ENCODE results near the gene ARID5B.

ARID5B gene

GRCh38 chr10:62085404-62085803, 183.9 kb downstream of the ARID5B start:
- TF ChIP-seq ZNF324 (tag by site-specific recombination; IDR thresholded peaks at IDR 0.05): no peak
- TF ChIP-seq ZNF670 (tag by site-specific recombination; IDR thresholded peaks at IDR 0.05; ENCODE audit: low read depth): no peak
- no peak for TF ChIP-seq REPIN1 (tag by site-specific recombination; IDR thresholded peaks at IDR 0.05; ENCODE audit: low read depth)
- Histone ChIP-seq H3K4me1 (ENCODE audit: control insufficient read depth, insufficient read depth, low read length) (peaks cover 31% of the 10 kb centered on the region), H3K27ac (ENCODE audit: extremely low read depth, low read depth, low read length) (no peak overlapping the region), H3K9me3 (ENCODE audit: control insufficient read depth, insufficient read depth, low read depth, low read length) (no peaks in the 10 kb centered on the region), H3K4me3 (ENCODE audit: low read depth, low read length) (no peak overlapping the region), H3K36me3 (ENCODE audit: control insufficient read depth in 2 of 2, insufficient read depth in 1 of 2, low read length in 2 of 2) (peaks cover 0 to 31% of the 10 kb centered on the region in 2 experiments)
- POLR2A ChIA-PET: no interaction called here
- CTCF ChIA-PET: no interaction called here

GRCh38 chr10:62085821-62086220, 184.3 kb downstream of the ARID5B start:
- no peak overlapping the region for H3K27ac ChIP-seq (ENCODE audit: extremely low read depth, low read depth, low read length)
- TF ChIP-seq ZEB2 (tag by site-specific recombination; IDR thresholded peaks at IDR 0.05) (no peak), ZNF692 (tag by site-specific recombination; IDR thresholded peaks at IDR 0.05) (no peak), ZNF585B (tag by site-specific recombination; IDR thresholded peaks at IDR 0.05) (no peak), SCRT1 (tag by site-specific recombination; IDR thresholded peaks at IDR 0.05; ENCODE audit: borderline replicate concordance) (no peak), ZNF623 (tag by site-specific recombination; IDR thresholded peaks at IDR 0.05) (no peak), TSHZ1 (tag by site-specific recombination; IDR thresholded peaks at IDR 0.05; ENCODE audit: borderline replicate concordance) (no peak), BCL6B (tag by site-specific recombination; IDR thresholded peaks at IDR 0.05) (no peak), ZNF423 (tag by site-specific recombination; IDR thresholded peaks at IDR 0.05) (no peak)
- H3K4me1 ChIP-seq (ENCODE audit: control insufficient read depth, insufficient read depth, low read length): peaks cover 31% of the 10 kb centered on the region
- POLR2A ChIA-PET: no interaction called here
- no peak overlapping the region for H3K4me3 ChIP-seq (ENCODE audit: low read depth, low read length)
- CTCF ChIA-PET: no interaction called here
- H3K36me3 ChIP-seq (ENCODE audit: control insufficient read depth in 2 of 2, insufficient read depth in 1 of 2, low read length in 2 of 2): peaks cover 0 to 35% of the 10 kb centered on the region in 2 experiments
- H3K9me3 ChIP-seq (ENCODE audit: control insufficient read depth, insufficient read depth, low read depth, low read length): no peaks in the 10 kb centered on the region

GRCh38 chr10:62087329-62087728, 185.8 kb downstream of the ARID5B start:
- H3K36me3 ChIP-seq (ENCODE audit: control insufficient read depth in 2 of 2, insufficient read depth in 1 of 2, low read length in 2 of 2): peaks cover 0 to 50% of the 10 kb centered on the region in 2 experiments
- CTCF ChIA-PET: interaction anchor here (0.8 kb wide), 1 partner anchor 30 kb away, joined by 3 read pairs; no protein-coding TSS in a partner anchor
- TF ChIP-seq BCL11B (tag by site-specific recombination; IDR thresholded peaks at IDR 0.05; ENCODE audit: low read depth) (no peak), ZNF121 (tag by site-specific recombination; IDR thresholded peaks at IDR 0.05) (no peak), KLF7 (tag by site-specific recombination; IDR thresholded peaks at IDR 0.05; ENCODE audit: borderline replicate concordance) (no peak), MYNN (tag by site-specific recombination; IDR thresholded peaks at IDR 0.05; ENCODE audit: borderline replicate concordance) (no peak), ZNF677 (tag by site-specific recombination; IDR thresholded peaks at IDR 0.05) (no peak), KLF10 (tag by site-specific recombination; IDR thresholded peaks at IDR 0.05) (no peak)
- H3K9me3 ChIP-seq (ENCODE audit: control insufficient read depth, insufficient read depth, low read depth, low read length): no peaks in the 10 kb centered on the region
- POLR2A ChIA-PET: no interaction called here
- no peak overlapping the region for H3K27ac ChIP-seq (ENCODE audit: extremely low read depth, low read depth, low read length)
- H3K4me1 ChIP-seq (ENCODE audit: control insufficient read depth, insufficient read depth, low read length): peaks cover 22% of the 10 kb centered on the region
- H3K4me3 ChIP-seq (ENCODE audit: low read depth, low read length): no peak overlapping the region

Data from HEK293 (cell line).